A549 treated with GW870086 at 1 μM for 4 hours (cell line): Measurements from ENCODE around the gene RUNDC3A. TPM values are rescaled to one million over a fixed set of nuclear protein-coding genes. Genes with fewer than 3 reads are reported as not detected.

Source experiments
- total RNA-seq: library from RNA; stranded (reverse); fragments of 200-300 nt; extraction: Qiagen RNA extraction; gene quantifications from 5 replicates; pipeline ENCODE4 v1.2.3, GENCODE V29; 2022; ENCODE audit warnings: low read depth

The RUNDC3A gene
- 0.39 to 1.3 TPM (median 0.80 TPM) in 5 replicates for total RNA-seq

DNA sequence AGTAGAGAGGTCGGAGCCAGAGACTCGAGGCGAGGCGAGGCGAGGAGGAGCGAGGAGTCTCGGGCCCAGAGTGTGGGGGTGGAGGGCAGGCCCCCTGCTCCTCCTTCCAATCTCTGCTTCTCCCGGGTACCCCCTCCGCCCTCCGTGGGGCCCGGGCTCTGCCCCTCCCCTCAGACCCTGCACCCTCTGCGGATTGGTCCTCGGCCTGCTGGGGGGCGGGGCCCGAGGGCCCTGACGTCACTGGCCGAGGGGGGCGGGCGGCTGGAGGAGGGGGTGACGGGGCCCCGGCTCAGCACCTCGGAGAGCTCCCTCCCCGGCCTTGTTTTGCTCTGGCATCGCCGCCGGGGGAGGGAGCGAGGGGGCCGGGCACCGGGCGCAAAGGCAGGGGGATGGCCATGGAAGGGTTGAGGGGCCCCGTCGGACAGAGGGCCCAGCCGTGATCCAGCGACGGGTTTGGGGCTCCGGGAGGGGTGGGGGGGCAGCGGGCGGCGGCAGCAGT lies at the start of gene RUNDC3A:
Gene RUNDC3A, plus strand, starts transcription at position 282 of the 499 bp plus-strand sequence. CDS start 232 bp downstream, outside the sequence.

GRCh38 chr17:44267818-44268490 lies 40.4 kb upstream of the RUNDC3A start, which contains the start of gene SLC4A1:
TSS of gene SLC4A1 (minus strand) at chr17:44268135. CDS start at chr17:44262866, 5,269 bp downstream.

DNA sequence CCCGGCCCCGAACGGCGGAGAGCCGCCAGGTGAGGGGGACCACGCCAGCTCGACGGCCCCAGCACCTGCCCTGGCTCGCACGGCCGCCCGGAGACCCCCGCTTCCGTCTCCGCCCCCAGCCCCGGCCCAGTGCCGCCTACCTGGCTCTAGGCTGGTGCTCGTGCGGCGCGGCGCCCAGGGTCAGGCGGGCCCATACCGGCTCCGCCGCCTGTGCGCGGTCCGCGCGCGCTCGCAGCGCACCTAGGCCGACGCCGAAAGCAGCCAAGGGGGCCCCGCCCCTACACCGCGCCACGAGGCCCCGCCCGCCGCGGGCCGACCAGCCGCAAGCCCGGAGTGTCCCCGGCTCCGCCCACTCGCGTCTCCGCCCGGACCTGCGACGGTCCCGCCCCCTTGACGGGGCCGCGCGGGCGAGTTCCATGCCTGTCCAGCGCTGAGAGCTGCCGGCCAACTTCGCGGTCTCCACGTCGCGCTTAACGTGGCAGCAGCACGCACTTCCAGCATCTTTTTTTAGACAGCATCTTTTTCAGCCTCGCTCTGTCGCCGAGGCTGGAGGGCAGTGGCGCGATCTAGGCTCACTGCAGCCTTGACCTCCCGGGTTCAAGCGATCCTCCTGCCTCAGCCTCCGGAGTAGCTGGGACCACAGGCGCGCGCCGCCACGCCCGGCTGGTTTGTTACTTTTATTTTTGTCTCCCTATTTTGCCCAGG lies 16.3 kb downstream of the RUNDC3A start, which contains the start of gene SLC25A39:
Gene SLC25A39, minus strand, starts transcription at position 253 of the 705 bp plus-strand sequence. CDS start 1,261 bp downstream, outside the sequence.

DNA sequence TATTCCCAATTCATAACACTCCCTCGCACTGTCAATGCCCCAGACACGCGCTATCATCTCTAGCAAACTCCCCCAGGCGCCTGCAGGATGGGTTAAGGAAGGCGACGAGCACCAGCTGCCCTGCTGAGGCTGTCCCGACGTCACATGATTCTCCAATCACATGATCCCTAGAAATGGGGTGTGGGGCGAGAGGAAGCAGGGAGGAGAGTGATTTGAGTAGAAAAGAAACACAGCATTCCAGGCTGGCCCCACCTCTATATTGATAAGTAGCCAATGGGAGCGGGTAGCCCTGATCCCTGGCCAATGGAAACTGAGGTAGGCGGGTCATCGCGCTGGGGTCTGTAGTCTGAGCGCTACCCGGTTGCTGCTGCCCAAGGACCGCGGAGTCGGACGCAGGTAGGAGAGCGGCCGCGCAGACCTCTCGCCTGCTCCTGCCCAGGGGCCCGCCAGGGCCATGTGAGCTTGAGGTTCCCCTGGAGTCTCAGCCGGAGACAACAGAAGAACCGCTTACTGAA lies 36.6 kb downstream of the RUNDC3A start, which contains the start of gene GRN:
Gene GRN, plus strand, starts transcription at position 364 of the 515 bp plus-strand sequence. CDS start 3,863 bp downstream, outside the sequence.

GRCh38 chr17:44363613-44364159 lies 55.3 kb downstream of the RUNDC3A start, which contains the start of gene FAM171A2:
TSS of gene FAM171A2 (minus strand) at chr17:44363853. CDS start at chr17:44363714, 139 bp downstream.

Other genes starting within 250 kb of the RUNDC3A start
- gene LSM12, start 241.9 kb upstream of the RUNDC3A start, total RNA-seq: 48.4 to 53.4 TPM (median 53.0 TPM) in 5 replicates
- 125 to 170 TPM (median 161 TPM) in 5 replicates for gene G6PC3, start 237.9 kb upstream of the RUNDC3A start, total RNA-seq
- 12.6 to 14.9 TPM (median 14.3 TPM) in 5 replicates for gene HDAC5, start 185.0 kb upstream of the RUNDC3A start, total RNA-seq
- gene HROB, start 166.7 kb upstream of the RUNDC3A start, total RNA-seq: 6.7 to 9.6 TPM (median 9.0 TPM) in 5 replicates
- gene ASB16, start 137.9 kb upstream of the RUNDC3A start, total RNA-seq: 0.12 TPM in 1 of 5 replicates, not detected in the others
- 35.6 to 45.7 TPM (median 42.6 TPM) in 5 replicates for gene TMUB2, start 121.6 kb upstream of the RUNDC3A start, total RNA-seq
- 55.0 to 70.4 TPM (median 67.8 TPM) in 5 replicates for gene ATXN7L3, start 108.7 kb upstream of the RUNDC3A start, total RNA-seq
- gene UBTF, start 88.9 kb upstream of the RUNDC3A start, total RNA-seq: 83.2 to 90.7 TPM (median 87.2 TPM) in 5 replicates
- gene SLC4A1, start 40.5 kb upstream of the RUNDC3A start, total RNA-seq: 0.03 TPM in 1 of 5 replicates, not detected in the others
- gene SLC25A39, start 16.2 kb downstream of the RUNDC3A start, total RNA-seq: 146 to 196 TPM (median 193 TPM) in 5 replicates
- gene GRN, start 36.7 kb downstream of the RUNDC3A start, total RNA-seq: 210 to 235 TPM (median 227 TPM) in 5 replicates
- 2.6 to 4.2 TPM (median 3.5 TPM) in 5 replicates for gene FAM171A2, start 55.3 kb downstream of the RUNDC3A start, total RNA-seq
- gene ITGA2B, start 81.0 kb downstream of the RUNDC3A start, total RNA-seq: 1.2 to 1.8 TPM (median 1.5 TPM) in 5 replicates
- gene GPATCH8, start 194.8 kb downstream of the RUNDC3A start, total RNA-seq: 15.3 to 22.7 TPM (median 21.8 TPM) in 5 replicates
- gene FZD2, start 248.9 kb downstream of the RUNDC3A start, total RNA-seq: 26.0 to 31.3 TPM (median 27.9 TPM) in 5 replicates